ENCODE measurements around the gene HPX. TPM values are rescaled to one million over a fixed set of nuclear protein-coding genes. Genes with fewer than 3 reads are reported as not detected.
A peak's percentile ranks its signal among the peaks of the same experiment; 100 is the strongest.

Gene HPX
- total RNA-seq, 3 donors from 2014 or later: 2.0 to 7.0 (median 2.3) TPM

DNA sequence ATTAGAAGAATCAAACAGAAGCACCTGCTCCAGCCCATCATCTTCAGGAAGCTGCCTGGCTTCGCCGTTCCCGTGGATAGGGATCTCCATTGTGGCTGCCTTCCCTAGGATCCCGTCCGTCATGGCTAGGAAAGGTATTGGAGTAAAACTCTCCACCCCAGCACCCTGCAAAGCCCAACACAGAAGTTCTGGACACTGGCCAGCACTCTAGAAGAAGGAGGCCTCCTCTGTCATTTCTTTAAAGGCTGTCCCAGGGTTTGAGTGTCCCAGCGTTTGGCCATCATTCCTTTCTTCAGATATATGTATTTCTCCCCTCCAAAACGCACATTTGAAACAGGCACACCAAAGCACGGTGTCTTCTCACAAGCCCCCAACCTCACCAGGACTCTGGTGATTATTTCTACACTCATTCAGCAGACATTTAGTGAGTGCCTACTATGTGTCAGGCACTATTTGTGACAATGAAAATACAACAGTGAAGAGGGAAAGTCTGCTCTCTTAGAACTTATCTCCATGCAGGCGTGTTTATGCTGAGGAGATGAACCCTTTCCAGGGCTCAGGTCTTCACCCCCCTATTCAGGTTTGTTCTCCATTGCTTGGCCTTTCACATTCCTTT lies 39.6 kb upstream of the HPX start:
- H3K4me1 ChIP-seq (ENCODE audit: low read depth): peaks cover 31% of the 10 kb centered on the region
- peaks cover 5% of the 10 kb centered on the region for H3K36me3 ChIP-seq (ENCODE audit: low read depth)

DNA sequence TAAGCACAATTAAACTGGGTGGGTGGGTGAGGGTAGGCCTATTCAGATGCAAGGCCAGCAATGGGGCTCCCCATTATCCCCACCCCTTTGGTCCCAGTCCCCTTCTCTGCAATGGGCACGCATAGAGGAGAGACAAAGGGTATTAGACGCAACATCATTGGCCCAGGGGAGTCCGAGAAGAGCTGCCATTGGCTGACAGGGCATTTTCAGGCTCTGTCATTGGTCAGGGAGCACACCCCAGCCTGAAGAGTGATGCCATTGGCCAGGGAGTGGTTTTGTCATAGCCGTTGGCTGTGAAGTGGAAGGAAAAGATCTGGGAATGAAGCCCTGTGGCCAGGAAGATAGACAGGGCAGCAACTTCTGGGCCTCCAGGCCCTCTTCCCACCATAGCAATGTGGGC lies 35.8 kb upstream of the HPX start:
- DNase-seq: no peak
- H3K4me1 ChIP-seq (ENCODE audit: low read depth): peaks cover 30% of the 10 kb centered on the region
- H3K36me3 ChIP-seq (ENCODE audit: low read depth): peaks cover 5% of the 10 kb centered on the region
- H3K9me3 ChIP-seq: no peaks in the 10 kb centered on the region
- intact Hi-C loops (cut with DNase I, micrococcal nuclease): no loop called here
- no peak for ATAC-seq
- no peak overlapping the region for H3K4me3 ChIP-seq
- TF ChIP-seq, protein P1, sequence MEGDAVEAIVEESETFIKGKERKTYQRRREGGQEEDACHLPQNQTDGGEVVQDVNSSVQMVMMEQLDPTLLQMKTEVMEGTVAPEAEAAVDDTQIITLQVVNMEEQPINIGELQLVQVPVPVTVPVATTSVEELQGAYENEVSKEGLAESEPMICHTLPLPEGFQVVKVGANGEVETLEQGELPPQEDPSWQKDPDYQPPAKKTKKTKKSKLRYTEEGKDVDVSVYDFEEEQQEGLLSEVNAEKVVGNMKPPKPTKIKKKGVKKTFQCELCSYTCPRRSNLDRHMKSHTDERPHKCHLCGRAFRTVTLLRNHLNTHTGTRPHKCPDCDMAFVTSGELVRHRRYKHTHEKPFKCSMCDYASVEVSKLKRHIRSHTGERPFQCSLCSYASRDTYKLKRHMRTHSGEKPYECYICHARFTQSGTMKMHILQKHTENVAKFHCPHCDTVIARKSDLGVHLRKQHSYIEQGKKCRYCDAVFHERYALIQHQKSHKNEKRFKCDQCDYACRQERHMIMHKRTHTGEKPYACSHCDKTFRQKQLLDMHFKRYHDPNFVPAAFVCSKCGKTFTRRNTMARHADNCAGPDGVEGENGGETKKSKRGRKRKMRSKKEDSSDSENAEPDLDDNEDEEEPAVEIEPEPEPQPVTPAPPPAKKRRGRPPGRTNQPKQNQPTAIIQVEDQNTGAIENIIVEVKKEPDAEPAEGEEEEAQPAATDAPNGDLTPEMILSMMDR (IDR thresholded peaks at IDR 0.05): no peak

More for the DNA sequence above, 39.6 kb upstream of the HPX start:
- peak overlapping the region; percentile 50 for H3K4me3 ChIP-seq
- no peaks in the 10 kb centered on the region for H3K9me3 ChIP-seq
- ATAC-seq (no peak), DNase-seq (peak in 1 of 3 donors; percentile 30)
- intact Hi-C loops (cut with DNase I, micrococcal nuclease): no loop called here
- TF ChIP-seq, protein P1 (IDR thresholded peaks at IDR 0.05): no peak

DNA sequence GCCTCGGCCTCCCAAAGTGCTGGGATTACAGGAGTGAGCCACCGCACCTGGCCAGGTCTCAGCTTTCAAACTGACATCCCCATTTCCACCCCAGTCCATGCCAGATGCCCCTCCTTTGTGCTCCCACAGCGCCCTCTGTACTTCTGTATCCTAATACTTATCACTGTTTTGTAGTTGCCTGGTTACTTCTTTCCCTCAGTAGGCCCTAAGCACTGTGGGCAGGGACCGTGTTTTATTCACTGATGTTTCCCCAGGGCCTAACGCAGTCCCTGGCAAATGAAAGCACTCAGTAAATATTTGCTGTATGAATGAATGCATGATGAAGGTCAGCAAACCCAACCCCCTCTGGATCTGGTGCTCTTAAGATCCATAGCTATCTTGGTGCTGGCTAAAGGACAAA lies 35.1 kb upstream of the HPX start:
- ATAC-seq (peak; percentile 3), DNase-seq (peak in 1 of 3 donors; percentile 23)
- Histone ChIP-seq H3K36me3 (ENCODE audit: low read depth) (peaks cover 5% of the 10 kb centered on the region), H3K4me1 (ENCODE audit: low read depth) (peaks cover 30% of the 10 kb centered on the region), H3K4me3 (no peak overlapping the region), H3K9me3 (no peaks in the 10 kb centered on the region)
- TF ChIP-seq, protein P1 (IDR thresholded peaks at IDR 0.05): no peak
- intact Hi-C loops (cut with DNase I, micrococcal nuclease): no loop called here

DNA sequence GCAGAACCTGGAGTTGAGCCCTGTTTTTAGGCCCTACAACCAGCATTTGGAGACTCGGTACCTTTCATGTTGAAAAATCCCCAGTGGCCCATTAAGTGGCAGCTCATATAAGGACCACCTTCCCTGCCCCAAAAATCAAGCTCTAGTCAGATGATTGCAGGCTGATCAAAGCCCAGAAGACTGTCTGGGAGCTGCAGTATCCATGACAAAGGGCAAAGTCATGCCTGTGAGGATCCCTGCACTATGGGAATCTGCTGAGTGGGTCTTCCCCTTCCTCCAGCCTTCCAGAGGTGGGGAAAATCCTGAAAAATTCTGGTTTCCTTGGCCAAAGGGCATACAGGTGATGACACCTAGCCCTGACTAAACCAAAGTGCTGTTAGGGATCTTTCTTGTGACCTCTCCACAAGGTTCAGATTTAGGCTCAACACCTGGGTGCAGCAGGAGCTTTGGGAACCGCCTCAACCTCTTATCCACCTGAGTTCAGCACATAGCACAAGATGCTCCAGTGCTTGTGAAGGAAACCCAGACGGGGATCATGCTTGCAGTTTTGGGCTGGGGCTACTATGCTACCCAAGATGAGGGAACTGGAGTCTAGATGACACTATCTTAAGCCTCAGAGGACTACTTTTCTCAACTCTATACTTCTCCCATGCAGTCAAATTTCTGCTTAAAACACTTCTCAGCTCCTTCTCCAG lies 34.2 kb upstream of the HPX start:
- Histone ChIP-seq H3K36me3 (ENCODE audit: low read depth) (peaks cover 5% of the 10 kb centered on the region), H3K4me1 (ENCODE audit: low read depth) (peaks cover 25% of the 10 kb centered on the region), H3K4me3 (no peak overlapping the region), H3K9me3 (no peaks in the 10 kb centered on the region)
- intact Hi-C loops (cut with DNase I, micrococcal nuclease): no loop called here
- peak in 1 of 3 donors; percentile 17 for DNase-seq
- no peak for ATAC-seq
- TF ChIP-seq, protein P1 (IDR thresholded peaks at IDR 0.05): no peak

DNA sequence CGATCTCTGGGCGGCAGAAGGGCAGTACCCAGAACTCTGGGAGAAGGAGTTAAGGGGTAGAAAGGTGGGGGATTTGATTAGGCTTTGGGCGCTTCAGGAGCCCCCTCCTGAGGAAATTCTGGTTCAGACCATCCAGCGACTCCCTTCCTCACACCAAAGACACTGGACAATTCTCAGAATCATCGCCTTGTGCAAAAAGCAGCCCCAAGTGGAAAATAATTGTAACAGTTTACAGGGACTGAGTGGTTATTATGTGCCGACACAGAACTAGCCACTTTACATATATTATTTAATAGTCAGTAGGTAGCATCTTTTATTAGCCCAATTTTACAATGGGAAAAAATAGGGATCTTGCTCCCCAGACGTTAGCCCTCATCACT lies 33.6 kb upstream of the HPX start:
- DNase-seq (no peak), ATAC-seq (no peak)
- intact Hi-C loops (cut with DNase I, micrococcal nuclease): no loop called here
- Histone ChIP-seq H3K36me3 (ENCODE audit: low read depth) (peaks cover 5% of the 10 kb centered on the region), H3K4me3 (no peak overlapping the region), H3K9me3 (no peaks in the 10 kb centered on the region), H3K4me1 (ENCODE audit: low read depth) (peaks cover 25% of the 10 kb centered on the region)
- TF ChIP-seq, protein P1 (IDR thresholded peaks at IDR 0.05): no peak

Data from mucosa of descending colon (tissue), 3 donors.